Stimulated activated CD8-positive, alpha-beta memory T cell treated with anti-CD3 and anti-CD28 coated beads, Interleukin-4, amount 100 ng/mL, for 24 hours (primary cell): ENCODE measurements around the gene ASAP3.

Experiments
- DNase-seq: peaks from one replicate; pipeline ENCODE4 v3.0.0-alpha.2; 2020; ENCODE audit warnings: low read depth

ASAP3 gene

GRCh38 chr1:23483321-23484252, at the start of gene ASAP3:
TSS of gene ASAP3 (minus strand) at chr1:23484179. CDS start at chr1:23484133, 46 bp downstream.
- DNase-seq: no peak

GRCh38 chr1:23533246-23534023, 49.5 kb upstream of the ASAP3 start:
- DNase-seq: no peak

DNA sequence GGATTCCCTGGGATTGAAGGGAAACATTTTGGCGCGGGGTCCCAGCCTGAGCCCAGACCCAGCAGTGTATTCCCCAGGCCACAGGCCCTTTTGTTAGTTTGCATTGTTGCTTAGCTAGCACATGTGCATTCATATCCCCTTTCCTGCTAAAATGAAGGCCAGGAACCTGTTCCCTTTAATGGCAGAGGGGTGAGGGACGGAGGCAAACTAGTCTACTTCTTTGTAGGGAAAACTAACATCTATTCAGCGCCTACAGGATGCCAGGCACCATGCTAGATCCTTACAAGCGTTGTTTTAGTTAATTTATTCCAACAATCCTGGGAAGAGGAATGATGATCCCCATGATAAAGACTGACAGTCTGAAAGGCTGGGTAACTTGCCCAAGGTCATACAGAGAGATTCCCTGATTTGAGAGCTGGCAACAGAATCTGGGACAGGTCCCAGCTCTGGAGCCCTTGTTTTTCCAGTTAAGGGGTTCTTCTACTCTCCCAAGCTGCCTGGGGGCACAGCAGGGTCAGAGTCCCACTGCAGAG, 47.6 kb upstream of the ASAP3 start:
- DNase-seq: no peak

DNA sequence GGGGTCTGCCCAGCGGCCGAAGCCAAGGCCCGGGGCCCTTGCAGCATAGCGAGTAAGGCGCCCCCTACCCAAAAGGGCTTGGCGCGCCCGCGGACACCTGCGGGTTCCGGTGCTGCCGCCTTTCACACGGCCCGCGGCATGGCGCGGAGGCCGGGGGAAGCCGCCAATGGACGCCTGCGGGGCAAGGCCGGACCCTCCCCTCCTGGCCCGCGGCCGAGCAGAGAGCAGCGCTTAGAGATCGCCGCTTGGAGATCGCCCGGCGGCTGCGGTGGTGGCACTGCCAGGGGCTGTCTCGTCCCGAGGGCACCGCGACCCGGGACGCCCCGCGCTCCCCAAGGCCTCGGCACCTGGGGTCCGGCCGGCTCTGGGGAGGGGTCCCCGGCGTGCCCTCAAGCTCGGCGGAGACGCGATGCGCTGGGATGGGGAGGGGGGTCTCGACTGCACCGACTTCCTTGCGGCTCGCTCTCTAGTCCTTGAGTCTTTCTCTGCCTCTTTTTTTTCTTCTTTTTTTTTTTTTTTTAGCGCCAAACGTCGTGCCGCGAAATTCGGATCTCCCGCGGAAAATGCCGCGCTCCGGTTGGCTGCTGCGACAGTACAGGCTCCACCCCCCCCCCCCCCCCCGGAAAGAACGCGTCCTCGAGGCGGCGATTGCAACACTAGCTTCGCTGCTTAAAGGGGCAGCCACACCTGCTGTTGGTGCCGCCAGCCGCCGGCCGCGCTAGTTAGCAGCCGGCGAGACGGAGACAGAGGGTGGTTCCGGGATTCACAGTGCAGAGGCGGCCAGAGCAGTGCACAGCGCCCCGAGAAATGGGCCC, 47.0 kb upstream of the ASAP3 start, which contains the start of gene E2F2:
Gene E2F2, minus strand, starts transcription at position 487 of the 815 bp plus-strand sequence. Its CDS starts 440 bp downstream, at position 47.
- peak; percentile 68 for DNase-seq

DNA sequence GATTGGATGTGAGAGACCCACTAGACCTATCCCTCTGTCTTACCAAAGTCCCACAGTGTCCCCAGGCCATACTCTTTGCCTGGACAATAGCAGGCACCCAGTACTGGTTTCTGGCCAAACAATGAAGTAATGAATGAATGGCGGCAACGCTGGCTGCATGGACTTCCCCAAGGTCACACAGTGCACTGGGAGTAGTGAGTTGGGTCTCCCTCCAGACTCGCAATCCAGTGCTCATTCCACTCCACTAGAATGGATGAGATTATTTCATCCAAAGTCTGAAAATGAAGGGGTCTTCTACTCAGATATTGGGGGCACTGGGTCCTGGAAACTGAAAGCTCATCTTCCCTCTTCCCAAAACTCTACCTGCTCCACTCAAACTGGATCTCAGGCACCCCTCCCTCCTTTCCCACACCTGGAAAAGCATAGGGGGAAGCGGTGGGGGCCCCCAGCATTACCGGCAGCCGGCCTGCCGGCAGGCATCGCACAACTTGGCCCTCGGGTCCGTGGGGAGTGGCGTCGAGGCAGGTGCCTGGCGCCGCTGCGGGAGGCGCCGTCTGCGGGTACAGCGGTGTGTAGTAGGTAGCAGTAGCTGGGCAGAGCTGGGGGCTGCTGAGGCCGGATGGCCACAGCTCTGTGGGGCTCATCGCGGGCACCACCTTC, 46.2 kb upstream of the ASAP3 start:
- no peak for DNase-seq

GRCh38 chr1:23529146-23530086, 45.4 kb upstream of the ASAP3 start:
- no peak for DNase-seq

DNA sequence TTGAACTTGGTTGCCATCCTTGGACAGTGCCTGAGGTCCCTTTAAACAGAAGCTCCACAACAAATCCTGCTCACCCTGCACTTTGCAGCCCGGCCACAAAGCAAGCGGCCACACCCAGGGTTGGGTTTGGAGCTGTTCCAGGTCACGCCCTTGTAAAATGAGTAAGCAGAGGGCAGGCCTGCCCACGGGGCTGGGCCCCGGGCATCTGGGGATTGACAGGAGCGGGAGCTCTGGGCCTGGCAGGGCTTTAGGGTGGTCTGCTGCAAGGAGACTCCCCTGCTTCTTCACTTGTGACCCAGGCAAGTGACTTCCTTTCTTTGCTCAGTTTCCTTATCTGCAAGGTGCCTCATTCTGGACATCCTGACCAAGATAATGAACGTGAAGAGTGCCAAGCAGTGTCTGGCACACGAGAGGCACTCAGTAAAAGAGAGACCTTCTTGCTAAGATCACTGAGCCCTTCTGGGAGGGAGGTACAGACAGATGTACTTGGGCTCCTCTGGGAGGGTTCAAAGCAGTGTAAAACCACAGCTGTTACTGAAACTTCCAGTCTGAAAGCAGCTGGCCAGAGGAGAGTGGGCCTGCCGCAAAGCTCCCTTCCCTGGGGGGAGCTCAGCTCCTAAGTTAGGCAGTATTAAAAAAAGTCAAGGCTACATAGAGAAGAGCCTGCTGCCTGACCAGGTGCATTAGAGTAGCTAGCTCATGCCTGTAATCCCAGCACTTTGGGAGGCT, 44.4 kb upstream of the ASAP3 start:
- DNase-seq: peak; percentile 65

- DNase-seq: no peak
Measured at GRCh38 chr1:23527900-23528249, 43.9 kb upstream of the ASAP3 start.

DNA sequence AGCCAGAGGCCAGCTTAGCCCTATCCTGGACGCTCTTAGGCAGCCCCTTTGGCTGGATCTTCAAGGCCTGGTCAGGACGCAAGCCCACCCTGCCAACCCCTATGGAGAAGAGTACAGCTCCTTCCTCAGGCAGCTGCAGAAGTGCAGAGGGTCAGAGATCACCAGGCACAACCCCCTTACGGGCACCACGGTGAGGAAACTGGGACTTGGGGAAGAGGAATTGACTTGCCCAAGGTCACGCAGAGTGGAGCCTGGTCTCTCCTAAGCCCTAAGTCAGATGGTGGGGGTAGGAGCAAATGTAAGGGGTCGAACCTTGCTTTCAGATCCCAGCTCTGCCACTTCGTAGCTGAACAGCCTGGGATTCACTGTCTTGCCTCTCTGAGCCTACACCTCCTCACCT, 43.4 kb upstream of the ASAP3 start:
- no peak for DNase-seq

DNA sequence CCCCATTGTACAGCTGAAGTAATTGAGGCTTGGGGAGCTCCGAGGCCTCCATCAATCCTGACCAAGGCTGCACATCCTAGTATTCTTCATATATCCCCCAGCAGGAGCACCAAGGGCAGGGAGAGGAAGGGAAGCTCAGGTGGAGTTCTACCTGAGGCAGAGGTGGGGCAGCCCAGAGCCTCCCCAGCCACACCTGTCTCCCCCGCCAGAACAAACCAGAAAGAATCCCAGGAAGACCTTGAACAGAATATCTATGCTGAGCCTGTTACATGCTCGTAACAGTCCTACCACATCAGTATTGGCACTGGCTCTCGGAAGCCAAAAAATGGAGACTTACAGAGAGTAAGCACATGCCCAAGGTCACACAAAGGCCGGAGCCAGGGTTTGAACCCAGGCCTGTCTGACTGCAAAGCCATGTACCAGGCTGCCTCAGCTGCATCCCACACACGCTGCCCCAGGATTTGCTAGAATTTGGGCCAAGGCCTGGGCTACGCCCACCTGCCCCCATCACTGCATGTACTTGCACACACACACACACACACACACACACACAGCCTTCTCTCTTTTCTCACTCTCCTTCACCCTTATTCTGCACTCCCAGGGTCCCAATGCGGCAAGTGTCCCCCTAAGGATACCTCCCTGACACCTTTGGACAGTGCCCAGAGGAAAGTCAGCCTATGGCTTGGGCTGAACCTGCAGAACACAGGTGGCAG, 42.5 kb upstream of the ASAP3 start:
- DNase-seq: no peak

DNA sequence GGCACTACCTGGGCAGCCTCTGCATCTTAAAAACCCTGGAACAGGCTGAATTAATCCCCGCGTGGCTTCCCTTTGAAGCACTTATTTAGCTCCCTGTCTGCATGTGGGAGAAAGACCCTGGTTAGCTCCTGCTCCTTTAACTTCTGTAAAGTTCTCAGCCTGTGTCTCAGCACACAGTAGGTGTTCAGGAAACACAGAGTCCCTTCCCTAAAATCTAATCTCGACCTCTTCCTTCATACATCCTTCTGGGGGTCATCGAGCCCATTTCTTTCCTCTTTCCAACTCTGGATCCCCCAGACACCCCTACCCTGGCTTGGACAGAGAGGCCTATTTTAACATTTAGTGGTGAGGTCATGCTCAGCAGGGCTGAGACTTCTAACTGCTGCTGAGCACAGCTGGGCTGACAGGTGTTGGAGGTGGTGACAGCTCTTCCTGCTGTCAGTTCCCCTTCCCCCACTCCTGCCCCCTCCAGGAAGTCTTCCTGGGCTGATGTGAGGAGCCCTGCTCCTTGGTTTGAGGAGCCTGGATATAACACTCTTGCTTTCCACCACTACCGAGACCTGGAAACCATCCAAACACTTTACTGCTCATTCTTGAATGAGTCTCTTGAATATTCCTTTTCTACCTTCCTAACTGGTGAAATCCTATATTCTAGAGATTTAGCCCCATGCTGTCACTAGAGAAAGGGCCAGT, 41.7 kb upstream of the ASAP3 start:
- DNase-seq: no peak

GRCh38 chr1:23524716-23525401, 40.9 kb upstream of the ASAP3 start:
- no peak for DNase-seq

DNA sequence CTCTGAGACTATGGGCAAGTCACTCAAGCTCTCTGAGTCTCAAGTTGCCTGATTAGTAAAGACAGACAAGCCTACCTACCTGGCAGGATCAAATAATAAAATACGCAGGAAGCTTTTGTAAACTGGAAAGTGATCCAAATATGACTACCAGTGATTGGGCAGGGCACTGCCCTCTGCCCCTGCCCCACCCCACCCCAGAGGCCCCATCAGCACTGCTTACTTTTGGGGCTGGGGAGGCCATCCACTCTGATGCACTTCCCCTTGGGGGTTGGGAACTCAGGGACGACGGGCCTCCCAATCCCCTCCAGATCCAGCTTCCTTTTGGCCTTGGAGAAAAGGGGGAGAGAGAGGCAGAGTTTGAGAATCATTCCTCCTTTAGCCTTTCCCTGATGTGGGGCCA, 40.2 kb upstream of the ASAP3 start:
- no peak for DNase-seq

DNA sequence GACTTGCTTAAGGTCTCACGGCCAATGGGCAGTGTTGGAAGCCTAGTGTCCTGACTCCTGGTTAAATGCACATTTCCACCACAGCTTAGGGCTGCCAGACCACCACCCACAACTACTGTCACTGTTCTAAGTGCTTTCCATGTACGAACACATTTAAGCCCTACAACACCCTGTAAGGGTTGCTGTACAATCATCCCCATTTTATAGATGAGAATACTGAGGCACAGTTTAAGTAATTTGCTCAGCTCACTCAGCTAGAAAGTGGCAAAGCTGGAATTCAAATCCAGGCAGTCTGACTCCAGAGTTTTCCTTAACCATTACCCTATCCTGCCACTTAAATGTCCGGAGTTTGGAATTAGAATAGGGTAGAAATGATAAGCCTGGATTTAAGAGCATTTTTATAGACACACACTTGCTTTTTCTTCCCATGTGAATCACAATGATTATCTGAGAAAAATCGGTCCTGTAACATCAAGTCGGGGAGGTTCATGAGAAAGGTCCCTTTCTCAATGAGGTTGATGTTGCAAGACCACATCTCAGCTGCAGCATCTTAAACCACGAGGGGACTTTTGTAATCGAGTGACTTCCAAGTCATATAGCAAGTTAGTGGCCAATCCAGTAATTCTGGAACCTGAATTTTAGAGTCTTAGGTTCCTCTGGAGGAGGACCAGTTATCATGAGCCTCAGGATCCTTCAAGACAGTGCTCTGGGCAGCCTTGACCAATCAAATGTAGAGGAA, 38.4 kb upstream of the ASAP3 start:
- no peak for DNase-seq

GRCh38 chr1:23521588-23521987, 37.6 kb upstream of the ASAP3 start:
- DNase-seq: no peak

- DNase-seq: no peak
Measured at GRCh38 chr1:23517581-23517980, 33.6 kb upstream of the ASAP3 start.

DNA sequence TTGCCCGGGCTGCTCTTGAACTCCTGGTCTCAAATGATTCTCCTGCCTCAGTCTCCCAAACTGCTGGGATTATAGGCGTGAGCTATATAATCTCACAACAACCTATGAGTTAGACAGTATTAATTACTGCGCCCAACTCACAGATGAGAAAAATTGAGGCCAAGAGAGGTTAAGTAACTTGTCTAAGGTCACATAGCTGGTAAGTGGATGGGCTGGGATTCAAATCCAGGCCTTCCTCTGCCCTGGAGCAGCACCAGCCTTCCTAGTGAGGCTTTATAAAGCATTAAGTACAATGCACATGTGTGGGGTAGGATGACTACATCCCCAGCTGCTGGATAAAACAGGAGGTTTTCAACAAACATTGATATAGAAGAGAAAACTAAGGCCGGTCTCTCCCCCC, 31.9 kb upstream of the ASAP3 start:
- no peak for DNase-seq
